ENCODE measurements around the gene ZNF668.

- TF ChIP-seq YY1 (IDR thresholded peaks at IDR 0.05; ENCODE audit: insufficient read depth, insufficient read length) (no peak), SUZ12 (IDR thresholded peaks at IDR 0.05; ENCODE audit: extremely low read depth, insufficient read depth, insufficient read length) (no peak), ZNF274 (IDR thresholded peaks at IDR 0.05; ENCODE audit: low read depth, low read length) (no peak)
Measured at GRCh38 chr16:31107465-31107867, 33.4 kb upstream of the ZNF668 start.
